Measurements from ENCODE around the gene PLS1. TPM values are rescaled to one million over a fixed set of nuclear protein-coding genes. Genes with fewer than 3 reads are reported as not detected.
"Not testable (repeated sequence)": the region's sequence is repeated elsewhere in the genome, so short reads cannot be mapped to it uniquely, and the experiment has no call there.

Gene PLS1
- total RNA-seq: 3.9 TPM

DNA sequence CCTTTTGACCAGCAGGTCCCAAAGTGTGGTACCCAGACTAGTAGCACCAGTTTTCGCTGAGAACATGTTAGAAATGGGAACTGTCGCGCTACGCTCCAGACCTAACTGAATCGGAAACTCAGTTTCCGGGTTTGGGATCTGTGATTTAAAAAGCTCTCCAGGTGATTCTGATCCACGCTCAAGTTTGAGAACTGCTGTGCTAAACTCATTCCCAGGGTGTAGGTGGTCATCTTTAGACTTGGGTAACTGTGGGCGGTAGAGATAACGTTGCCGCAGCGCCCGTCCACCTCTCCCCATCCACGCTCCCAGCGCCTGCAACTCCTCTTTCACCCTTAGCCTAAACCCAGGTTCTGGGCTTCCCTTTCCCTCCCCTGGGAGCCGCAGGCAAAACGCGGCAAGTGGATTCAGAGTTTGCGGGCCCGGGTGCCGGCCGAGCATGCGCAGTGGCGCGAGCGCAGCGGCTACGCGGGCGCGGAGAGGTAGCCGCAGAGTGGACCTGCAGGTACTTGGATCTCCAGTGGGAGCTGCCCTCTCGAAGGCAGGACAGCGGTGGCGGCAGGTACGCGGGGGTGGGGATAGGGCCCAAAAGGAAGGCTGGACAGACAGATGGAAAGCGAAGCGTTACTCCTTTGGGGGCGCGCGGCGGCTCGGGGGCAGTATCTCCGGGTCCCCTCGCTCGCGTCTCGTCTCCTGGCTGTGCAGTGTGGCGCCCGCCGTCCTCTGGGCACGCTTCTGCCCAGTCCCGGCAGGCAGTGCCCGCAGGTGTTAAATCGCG is at the start of gene PLS1:
Gene PLS1, plus strand, starts transcription at position 443 of the 775 bp plus-strand sequence. CDS start 67,845 bp downstream, outside the sequence.
- H3K9me3 ChIP-seq: no peaks in the 10 kb centered on the region
- peak within 1 kb of the TSS; percentile 56 to 76 for H3K4me3 ChIP-seq
- H3K36me3 ChIP-seq: no peaks in the 10 kb centered on the region
- H3K27ac ChIP-seq: peak within 1 kb of the TSS; percentile 6
- H3K4me1 ChIP-seq: no peaks in the 10 kb centered on the region
- intact Hi-C loops (cut with DNase I): no loop called here
- peak in 1 of 2 donors; percentile 89 for DNase-seq (ENCODE audit: extremely low spot score in 2 of 2)
- TF ChIP-seq POLR2A (IDR thresholded peaks at IDR 0.05) (no peak), POLR2AphosphoS5 (IDR thresholded peaks at IDR 0.05; ENCODE audit: insufficient read depth in 1 of 2, low read depth in 1 of 2) (peak; percentile 78 to 89)
- no peaks in the 10 kb centered on the region for H3K27me3 ChIP-seq

DNA sequence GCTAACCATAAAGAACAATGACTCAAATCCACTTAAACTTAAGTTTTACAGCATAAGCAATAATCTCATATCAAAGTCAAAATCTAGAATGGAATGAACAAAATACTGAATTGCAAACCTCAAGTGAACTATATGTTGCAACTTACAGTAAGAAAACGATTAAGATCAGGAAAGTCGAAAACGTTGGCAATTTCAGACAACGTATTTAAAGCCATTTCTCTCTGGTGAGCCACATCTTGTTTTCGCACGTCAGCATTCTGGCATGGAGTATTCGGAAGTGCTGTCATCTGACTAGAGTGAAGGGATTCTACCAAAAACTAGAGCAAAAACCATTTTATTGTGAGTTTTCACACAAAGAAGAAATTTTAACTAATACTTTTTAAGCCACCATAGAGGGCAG is 46.2 kb upstream of the PLS1 start:
- DNase-seq (ENCODE audit: extremely low spot score in 2 of 2): no peak
- Histone ChIP-seq H3K27me3 (no peaks in the 10 kb centered on the region), H3K4me1 (no peaks in the 10 kb centered on the region), H3K4me3 (no peak overlapping the region), H3K9me3 (no peaks in the 10 kb centered on the region), H3K27ac (no peak overlapping the region), H3K36me3 (peaks cover 0 to 85% of the 10 kb centered on the region in 2 donors)
- intact Hi-C loops (cut with DNase I): no loop called here
- TF ChIP-seq POLR2AphosphoS5 (IDR thresholded peaks at IDR 0.05; ENCODE audit: insufficient read depth in 1 of 2, low read depth in 1 of 2) (no peak), POLR2A (IDR thresholded peaks at IDR 0.05) (no peak)
- TF ChIP-seq, protein P1, sequence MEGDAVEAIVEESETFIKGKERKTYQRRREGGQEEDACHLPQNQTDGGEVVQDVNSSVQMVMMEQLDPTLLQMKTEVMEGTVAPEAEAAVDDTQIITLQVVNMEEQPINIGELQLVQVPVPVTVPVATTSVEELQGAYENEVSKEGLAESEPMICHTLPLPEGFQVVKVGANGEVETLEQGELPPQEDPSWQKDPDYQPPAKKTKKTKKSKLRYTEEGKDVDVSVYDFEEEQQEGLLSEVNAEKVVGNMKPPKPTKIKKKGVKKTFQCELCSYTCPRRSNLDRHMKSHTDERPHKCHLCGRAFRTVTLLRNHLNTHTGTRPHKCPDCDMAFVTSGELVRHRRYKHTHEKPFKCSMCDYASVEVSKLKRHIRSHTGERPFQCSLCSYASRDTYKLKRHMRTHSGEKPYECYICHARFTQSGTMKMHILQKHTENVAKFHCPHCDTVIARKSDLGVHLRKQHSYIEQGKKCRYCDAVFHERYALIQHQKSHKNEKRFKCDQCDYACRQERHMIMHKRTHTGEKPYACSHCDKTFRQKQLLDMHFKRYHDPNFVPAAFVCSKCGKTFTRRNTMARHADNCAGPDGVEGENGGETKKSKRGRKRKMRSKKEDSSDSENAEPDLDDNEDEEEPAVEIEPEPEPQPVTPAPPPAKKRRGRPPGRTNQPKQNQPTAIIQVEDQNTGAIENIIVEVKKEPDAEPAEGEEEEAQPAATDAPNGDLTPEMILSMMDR (IDR thresholded peaks at IDR 0.05): no peak

DNA sequence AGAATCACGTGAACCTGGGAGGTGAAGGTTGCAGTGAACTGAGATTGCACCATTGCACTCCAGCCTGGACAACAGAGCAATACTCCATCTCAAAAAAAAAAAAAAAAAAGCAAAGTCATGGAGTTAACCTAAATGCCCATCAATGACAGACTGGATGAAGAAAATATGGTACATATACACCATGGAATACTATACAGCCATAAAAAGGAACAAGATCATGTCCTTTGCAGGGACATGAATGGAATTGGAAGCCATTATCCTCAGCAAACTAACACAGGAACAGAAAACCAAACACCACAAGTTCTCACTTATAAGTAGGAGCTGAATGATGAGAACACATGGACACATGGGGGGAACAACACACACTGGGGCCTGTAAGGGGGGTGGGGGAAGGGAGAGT is 43.6 kb upstream of the PLS1 start:
- H3K9me3 ChIP-seq; H3K27me3 ChIP-seq; H3K4me1 ChIP-seq; intact Hi-C loops (cut with DNase I); H3K27ac ChIP-seq; DNase-seq (ENCODE audit: extremely low spot score in 2 of 2); H3K4me3 ChIP-seq: not testable (repeated sequence)
- peaks cover 0 to 78% of the 10 kb centered on the region in 2 donors for H3K36me3 ChIP-seq

GRCh38 chr3:142553741-142554140 is 42.5 kb upstream of the PLS1 start:
- Histone ChIP-seq H3K4me1 (no peaks in the 10 kb centered on the region), H3K4me3 (no peak overlapping the region), H3K36me3 (peaks cover 0 to 72% of the 10 kb centered on the region in 2 donors), H3K9me3 (no peaks in the 10 kb centered on the region), H3K27ac (no peak overlapping the region), H3K27me3 (no peaks in the 10 kb centered on the region)
- no peak for DNase-seq (ENCODE audit: extremely low spot score in 2 of 2)
- intact Hi-C loops (cut with DNase I): no loop called here
- TF ChIP-seq POLR2AphosphoS5 (IDR thresholded peaks at IDR 0.05; ENCODE audit: insufficient read depth in 1 of 2, low read depth in 1 of 2) (no peak), POLR2A (IDR thresholded peaks at IDR 0.05) (no peak)
- TF ChIP-seq, protein P1 (IDR thresholded peaks at IDR 0.05): no peak

GRCh38 chr3:142560118-142560517 is 36.1 kb upstream of the PLS1 start:
- no peak overlapping the region for H3K4me3 ChIP-seq
- TF ChIP-seq, protein P1 (IDR thresholded peaks at IDR 0.05): no peak
- TF ChIP-seq POLR2A (IDR thresholded peaks at IDR 0.05) (no peak), POLR2AphosphoS5 (IDR thresholded peaks at IDR 0.05; ENCODE audit: insufficient read depth in 1 of 2, low read depth in 1 of 2) (no peak)
- peaks cover 0 to 54% of the 10 kb centered on the region in 2 donors for H3K36me3 ChIP-seq
- DNase-seq (ENCODE audit: extremely low spot score in 2 of 2): no peak
- no peaks in the 10 kb centered on the region for H3K27me3 ChIP-seq
- no peaks in the 10 kb centered on the region for H3K9me3 ChIP-seq
- no peak overlapping the region for H3K27ac ChIP-seq
- intact Hi-C loops (cut with DNase I): no loop called here
- no peaks in the 10 kb centered on the region for H3K4me1 ChIP-seq

DNA sequence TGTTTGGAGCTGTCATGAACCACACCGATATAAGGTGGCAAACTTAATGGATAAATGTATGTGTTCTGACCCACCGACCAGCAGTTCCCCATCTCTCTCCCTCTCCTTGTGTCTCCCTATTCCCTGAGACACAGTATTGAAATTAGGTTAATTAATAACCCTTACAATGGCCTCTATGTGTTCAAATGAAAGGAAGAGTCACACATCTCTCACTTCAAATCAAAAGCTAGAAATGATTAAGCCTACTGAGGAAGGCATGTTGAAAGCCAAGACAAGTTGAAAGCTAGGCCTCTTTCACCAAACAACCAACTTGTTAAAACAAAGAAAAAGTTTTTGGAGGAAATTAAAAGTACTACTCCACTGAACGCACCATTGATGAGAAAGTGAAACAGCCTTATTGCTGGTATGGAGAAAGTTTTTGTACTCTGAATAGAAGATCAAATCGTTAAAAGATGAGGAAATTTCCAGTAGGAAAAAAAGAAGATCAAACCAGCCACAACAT is 32.6 kb upstream of the PLS1 start:
- Histone ChIP-seq H3K4me3 (no peak overlapping the region), H3K9me3 (no peaks in the 10 kb centered on the region), H3K4me1 (no peaks in the 10 kb centered on the region), H3K27ac (no peak overlapping the region), H3K36me3 (peaks cover 0 to 44% of the 10 kb centered on the region in 2 donors), H3K27me3 (no peaks in the 10 kb centered on the region)
- TF ChIP-seq POLR2AphosphoS5 (IDR thresholded peaks at IDR 0.05; ENCODE audit: insufficient read depth in 1 of 2, low read depth in 1 of 2): no peak
- TF ChIP-seq POLR2A (IDR thresholded peaks at IDR 0.05): no peak
- TF ChIP-seq, protein P1 (IDR thresholded peaks at IDR 0.05): no peak
- no peak for DNase-seq (ENCODE audit: extremely low spot score in 2 of 2)
- intact Hi-C loops (cut with DNase I): no loop called here

Data from vagina (tissue), 2 donors.